ENCODE measurements around the gene PLCH1.

GRCh38 chr3:155360281-155360680 is 384.6 kb downstream of the PLCH1 start:
- TF ChIP-seq CTCF (conservative IDR thresholded peaks at IDR 0.05; ENCODE audit: low read length), result no peak
- no peak for TF ChIP-seq EZH2phosphoT487 (IDR thresholded peaks at IDR 0.05; ENCODE audit: borderline replicate concordance, low read depth, low read length)

All from OCI-LY7 (cell line).